HG03095 (cell line): Measurements from ENCODE around the gene DIPK1A.

ENCODE experiments used
- ATAC-seq: cut with Tn5 transposase; IDR thresholded peaks from one replicate; pipeline ENCODE4 v1.9.1; 2021; ENCODE audit warnings: moderate library complexity; ENCODE audit not compliant: unreplicated experiment

DIPK1A gene

DNA sequence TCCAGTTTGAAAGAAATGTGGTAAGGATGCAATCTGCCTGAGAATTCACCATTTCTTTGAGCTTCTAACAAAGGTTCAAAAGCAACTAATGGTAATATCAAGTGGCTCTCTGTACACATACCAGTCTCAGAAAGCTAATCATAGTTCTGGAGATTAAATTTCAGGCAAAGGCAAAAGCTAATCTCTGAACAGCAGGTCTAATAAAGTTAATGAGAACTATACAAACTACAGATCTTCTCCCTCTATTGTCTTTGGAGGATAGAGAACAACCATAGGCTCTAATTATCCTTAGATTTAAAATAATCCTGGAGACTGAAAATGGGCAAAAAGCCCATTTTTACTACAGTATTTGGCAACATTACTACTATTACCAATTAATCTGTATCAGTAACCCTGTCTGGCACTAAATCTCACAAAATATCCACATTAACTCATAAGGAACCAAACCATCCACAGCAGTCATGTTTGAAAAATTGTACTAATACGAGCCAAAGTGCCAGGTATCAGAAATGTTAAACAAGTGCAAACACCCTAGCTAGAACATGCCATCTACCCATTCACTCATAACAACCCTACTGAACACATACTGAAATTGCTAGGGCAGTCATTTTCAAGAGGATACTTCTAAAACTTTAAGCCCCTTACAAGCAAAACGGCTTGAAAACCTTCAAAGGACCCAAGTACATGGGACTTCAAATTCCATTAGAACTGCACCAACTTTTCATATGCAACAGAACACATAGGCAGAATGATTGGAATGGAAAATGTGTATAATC, 4.8 kb downstream of the DIPK1A start:
- ATAC-seq: no peak

DNA sequence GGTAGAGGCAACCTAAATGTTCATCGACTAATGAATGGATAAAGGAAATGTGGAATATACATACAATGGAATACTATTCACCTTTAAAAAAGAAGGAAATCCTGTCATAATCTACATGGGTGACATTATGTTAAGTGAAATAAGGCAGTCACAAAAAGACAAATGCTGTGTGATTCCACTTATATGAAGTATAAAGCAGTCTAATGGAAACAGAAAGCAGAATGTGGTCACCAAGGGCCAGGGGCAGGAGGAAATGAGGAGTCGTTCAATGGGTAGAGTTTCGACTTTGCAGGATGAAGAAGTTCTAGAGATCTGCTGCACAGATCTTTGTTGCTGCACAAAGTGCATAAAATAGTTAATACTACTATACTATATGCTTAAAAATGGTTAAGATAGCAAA, 7.8 kb downstream of the DIPK1A start:
- peak; percentile 48 for ATAC-seq

DNA sequence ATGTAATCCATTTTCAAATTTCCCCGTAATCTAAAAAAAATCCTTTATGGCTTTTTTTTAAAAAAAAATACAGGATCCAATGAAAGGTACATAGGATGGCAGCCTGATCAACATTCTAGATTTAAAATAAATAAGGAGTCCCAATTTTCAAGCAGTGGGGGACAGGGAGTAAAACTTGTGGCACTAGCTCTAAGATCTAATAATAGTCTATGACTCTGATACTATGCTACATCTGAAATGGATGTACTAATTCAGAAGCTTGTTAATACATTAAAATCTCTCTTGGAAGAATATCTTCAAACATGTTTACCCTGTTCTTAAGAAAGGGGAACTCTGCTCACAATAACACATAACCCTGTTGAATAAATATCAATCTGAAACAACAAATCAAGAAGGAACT, 8.5 kb downstream of the DIPK1A start:
- ATAC-seq: no peak

DNA sequence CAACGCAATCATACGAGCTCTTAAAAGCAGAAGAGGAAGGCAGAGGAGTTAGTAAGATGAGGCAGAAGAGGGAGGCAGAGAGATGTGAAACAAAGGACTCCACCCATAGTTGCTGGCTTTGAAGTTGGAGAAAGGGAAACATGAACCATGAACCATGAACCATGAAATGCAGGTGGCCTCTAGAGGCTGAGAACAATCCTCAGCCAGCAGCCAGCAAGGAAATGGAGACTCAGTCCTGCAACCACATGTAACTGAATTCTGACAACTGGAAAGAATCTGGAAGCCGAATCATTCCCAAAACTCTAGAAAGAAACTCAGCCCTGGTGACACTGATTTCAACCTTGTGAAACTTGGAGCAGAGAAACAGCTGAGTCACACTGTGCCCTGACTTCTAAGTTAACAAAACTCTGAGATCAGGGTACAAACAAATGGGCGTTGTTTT, 10.1 kb downstream of the DIPK1A start:
- peak; percentile 69 for ATAC-seq

DNA sequence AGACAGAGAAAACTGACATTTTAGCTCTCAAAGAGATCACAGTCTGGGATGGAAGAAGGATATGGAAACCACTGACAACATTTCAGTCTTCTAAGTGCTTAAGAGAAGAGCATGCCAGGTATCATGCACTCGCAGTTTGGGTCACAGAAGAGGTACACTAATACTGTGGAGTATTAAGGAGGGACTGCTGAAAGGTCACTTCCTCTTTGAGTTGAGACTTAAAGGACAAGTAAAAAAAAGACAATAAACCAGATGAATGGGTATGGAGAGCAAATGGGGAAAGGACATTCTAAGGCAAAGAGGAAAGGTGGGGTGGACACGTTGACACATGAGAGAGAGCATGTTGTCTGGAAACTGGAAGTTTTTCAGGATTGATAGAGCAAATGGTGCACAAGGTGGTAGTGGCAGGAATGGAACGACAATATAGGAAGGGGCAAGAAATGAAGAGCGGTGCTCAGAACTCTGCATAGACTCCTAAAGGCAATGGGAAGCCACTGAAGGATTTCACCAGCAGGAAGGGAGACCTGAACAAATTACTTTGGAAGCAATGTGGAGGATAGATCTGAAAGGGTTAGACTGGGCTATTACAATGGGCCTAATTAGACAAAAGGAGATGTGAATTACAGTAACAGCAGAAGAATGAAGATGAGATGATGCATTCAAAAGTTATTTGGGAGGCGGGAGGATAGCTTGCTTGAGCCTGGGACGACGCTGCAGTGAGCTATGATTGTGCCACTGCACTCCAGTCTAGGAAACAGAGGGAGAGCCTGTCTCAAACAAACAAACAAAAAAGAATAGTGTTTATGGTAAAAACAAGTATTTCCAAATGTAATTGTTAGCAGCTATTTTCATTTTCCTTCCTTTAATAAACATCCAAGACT, 11.1 kb downstream of the DIPK1A start:
- no peak for ATAC-seq

DNA sequence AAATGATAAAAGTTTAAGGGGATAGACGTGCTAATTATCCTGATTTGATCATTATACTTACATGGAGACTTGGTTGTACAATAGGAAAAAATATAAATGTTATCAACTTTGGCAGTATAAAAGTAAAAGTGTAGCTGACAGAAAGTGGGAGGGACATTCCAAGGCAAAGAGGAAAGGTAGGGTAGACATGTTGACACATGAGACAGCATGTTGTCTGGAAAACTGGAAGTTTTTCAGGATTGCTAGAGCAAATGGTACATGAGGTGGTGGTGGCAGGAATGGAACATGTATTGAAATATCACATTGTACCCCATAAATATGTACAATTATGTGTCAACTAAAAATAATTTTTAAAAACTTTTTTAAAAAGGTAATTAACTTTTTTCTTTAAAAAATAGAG, 13.2 kb downstream of the DIPK1A start:
- ATAC-seq: no peak

DNA sequence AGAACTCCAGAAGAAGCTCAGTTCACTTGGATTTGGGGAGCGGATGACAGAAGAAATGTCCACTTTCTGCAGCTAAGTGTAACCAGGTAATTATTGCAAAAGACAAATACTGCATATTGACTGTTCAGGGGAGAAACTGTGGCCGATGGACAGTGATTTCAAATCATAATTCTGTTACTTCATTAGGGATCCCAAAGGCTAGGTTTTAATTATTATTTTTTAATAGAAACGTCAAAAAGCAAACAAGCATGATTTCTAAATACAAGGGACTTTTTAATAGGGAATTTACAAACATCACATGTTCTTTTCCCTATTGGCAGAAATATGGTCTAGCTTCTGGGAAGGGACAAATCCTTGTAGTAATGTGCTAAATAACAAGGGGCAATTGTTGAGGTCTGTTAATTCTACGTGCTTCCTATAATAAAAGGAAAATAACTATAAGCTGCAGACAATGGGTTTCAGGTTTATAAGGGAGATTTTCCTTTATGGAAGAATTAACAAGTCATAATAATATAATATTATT, 15.5 kb downstream of the DIPK1A start:
- no peak for ATAC-seq

DNA sequence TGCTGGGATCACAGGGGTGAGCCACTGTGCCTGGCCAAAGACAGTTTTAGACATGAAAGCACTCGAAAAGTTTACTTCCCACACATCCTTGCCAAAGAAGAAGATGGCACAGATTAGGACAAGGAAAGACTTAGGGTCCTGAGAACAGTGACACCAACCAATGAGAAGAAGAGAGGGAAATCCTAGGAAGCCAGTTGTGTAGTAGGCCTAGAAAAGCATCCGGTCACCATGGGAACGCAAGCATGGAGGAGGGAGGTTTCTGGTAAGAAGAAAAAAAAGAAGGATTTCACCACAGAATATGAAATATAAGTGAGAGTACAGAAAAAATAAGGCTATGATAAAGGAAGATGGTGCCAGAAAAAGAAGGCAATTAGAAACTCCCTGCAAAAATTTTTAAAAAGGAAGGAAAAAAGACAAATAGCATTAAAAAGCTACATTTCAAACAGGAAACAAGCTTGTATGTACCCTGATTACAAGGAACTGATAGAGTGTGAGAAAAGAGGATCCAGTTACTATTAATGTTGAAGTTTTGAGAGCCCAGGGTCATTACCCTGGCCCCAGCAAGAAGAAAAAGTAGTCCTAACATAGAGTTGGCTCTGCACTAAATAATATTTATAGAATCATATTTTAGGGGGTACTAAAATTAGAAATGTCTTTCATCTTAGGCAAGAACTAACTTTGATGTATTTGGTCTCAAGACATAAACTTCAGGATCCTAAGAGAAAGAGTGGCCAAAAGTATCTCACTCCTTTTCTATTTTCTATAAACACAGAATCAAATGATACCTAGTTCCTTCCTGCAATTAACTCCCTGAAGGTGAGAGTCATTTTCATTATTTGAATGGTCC, 16.1 kb downstream of the DIPK1A start:
- ATAC-seq: no peak

DNA sequence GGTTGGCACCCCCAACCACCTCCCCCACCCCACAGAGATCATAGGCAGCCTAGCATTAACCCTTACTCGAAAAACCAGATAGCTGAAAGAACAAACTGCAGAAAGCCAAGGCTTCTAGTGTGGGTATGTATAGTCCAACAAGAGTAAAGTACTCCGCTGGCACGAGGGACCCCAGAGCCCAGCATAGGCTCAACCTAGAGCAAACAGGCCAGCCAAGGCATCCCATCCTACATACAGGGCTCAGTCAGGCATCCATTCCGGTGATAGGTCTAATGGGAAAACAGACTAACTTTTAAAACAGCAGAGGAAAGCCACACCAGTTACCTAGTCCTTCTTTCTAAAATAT, 17.8 kb downstream of the DIPK1A start:
- ATAC-seq: no peak

DNA sequence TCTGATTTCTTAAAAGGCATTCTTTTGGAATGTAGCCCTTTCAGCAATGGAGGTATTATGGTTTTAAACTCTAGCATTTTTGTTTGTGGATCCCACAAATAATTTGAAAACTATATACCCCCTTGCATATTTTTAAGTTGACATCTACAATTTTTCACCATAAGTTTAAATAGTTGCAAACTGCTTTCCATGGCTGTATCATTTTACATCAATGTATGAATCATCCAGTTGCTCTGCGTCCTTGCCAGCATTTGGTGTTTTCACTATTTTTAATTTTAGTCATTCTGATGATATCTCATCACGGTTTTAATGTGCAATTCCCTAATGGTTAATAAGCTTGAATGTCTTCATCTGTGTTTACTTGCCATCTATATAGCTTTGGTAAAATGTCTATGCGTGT, 20.7 kb downstream of the DIPK1A start:
- ATAC-seq: no peak

DNA sequence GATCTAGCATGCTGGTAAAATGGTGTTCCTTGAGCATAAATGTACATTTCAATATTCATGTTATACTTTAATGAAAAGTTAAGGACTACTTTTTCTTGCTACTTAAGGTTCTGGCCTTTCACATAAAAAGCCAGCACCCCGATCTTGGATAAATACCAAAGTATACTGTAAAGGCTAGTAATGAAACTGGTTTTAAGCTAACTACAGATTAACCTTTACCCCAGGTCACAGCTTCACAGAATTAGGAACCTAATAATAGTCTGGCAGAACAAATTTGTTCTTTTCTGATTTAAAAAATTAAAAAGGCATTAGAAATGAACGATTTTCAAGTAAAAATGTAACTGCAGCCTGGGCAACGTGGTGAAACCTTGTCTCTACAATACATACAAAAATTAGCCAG, 23.5 kb downstream of the DIPK1A start:
- ATAC-seq: no peak

DNA sequence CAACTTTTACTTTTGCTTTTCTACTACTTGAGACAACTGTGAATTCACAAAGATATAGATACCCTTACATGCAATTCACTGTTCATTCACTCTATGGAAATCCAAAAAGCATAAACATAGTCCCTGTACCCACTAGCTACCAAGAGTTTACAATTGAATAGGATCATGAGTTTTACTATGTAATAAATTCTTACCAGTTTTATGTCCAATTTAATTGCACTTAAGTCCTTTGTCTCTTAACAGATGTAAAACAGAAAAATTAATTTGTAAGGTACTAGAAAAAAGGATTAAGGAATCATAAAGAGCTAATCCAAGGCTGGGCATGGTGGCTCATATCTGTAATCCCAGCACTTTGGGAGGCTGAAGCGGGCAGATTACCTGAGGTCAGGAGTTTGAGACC, 24.4 kb downstream of the DIPK1A start:
- no peak for ATAC-seq

DNA sequence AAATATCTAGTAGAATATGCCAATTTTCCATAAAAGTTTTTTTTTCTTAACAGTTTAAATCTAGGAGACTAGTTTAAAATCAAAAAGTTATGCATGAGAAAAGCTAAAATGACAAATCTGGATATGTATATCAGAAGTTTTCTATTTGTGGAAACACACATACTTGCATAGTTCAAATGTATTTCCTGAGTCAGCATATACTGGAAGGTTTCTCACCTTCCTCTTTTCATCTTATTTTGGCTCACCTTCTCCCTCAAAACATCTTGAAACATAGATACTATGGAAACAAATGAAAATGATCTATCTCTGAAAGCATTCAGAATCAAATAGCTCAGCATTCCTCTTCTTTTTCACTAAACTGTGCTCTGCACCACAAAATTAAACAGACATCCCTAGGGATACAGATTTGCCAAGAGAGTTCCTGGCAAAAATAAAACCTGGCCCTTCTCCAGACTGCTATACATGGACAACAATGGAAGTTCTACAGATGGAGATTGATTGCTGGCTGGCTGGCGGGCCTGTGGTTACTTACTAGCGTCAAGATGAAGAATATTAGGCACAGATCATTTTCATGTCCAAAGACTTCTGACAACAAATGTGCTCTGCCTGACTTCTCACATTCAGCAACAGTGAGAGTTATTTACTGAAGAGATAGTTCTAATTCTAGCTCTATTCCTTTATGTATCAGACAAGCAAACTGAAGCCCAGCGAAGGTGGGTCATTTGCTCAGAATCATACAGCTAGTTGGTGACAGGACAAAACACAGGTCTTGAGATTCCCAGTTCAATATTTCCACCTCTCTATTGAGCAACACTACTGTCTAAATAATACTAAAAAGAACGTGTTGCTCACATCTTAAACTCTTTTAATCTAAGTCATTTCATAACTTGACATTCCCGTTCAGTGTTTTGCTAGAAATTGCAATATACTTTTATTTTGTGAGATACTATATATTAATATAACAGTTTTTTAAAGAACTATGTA, 26.6 kb downstream of the DIPK1A start:
- no peak for ATAC-seq

DNA sequence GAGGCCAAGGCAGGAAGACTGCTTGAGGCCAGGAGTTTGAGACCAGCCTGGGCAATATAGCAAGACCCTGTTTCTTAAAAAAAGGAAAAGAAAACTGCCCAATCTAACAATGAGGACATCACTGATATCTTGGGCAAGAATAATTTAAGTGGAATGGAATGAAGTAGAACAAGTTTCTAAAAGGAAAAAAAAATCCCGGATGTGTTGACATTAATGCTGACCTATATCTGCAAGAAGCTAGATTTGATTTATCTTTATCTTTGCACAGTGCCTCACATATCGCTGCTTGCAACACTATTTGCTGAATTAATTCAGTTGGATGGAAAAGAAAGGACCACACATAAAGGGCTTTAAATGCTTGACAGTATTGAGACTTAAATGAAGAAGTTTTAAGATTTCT, 27.8 kb downstream of the DIPK1A start:
- ATAC-seq: no peak

DNA sequence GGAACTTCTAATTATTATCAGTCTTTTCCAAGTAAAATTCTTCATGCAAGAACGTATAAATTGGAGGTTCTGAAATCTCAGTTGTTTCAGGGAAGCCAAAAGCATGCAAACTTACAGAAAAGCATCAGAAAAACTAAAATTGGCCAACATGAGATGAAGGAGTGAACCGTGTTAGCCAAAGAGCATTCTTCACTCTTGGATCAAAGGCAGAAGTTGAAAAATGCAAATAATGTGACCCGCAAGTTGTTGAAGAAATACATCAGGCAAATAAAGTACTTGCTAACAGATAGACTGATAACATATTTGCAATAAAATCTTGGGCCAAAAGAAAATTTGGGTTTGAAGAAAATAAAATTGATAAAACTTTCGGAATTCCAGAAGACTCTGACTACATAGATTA, 29.6 kb downstream of the DIPK1A start:
- no peak for ATAC-seq

DNA sequence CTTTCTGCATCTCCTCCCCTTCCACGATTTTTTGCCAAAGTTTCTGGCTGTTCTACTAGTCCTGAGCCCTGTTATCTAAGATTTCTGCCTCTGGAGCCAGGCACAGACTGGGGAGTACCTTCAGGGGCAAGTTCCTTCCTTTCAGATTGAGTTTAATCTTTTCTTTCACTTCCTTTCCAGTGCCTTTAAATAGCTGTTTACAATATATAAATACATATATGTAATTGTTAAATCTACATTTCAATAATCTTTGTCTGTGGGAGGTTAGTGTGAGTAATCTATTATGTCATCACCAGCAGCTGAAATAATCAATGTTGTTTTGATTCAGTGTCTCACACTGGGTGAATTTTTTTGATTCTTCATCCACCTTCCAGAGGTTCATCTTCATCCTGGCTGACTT, 31.8 kb downstream of the DIPK1A start:
- peak; percentile 61 for ATAC-seq

DNA sequence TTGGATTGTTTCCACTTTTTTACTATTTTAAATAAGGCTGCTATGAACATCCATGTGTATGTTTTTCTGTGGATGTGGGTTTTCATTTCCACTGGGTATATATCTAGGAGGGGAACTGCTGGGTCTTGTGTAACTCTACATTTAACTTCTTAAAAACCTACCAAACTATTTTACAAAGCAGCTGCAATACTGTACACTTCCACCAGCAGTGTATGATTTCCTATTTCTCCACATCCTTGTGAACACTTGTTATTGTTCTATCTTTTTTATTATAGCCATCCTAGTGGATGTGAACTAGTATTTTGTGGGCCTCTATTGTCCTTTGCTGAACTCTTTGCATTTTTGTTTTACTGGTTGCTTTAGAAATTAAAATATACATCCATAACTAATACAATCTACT, 33.4 kb downstream of the DIPK1A start:
- ATAC-seq: no peak

DNA sequence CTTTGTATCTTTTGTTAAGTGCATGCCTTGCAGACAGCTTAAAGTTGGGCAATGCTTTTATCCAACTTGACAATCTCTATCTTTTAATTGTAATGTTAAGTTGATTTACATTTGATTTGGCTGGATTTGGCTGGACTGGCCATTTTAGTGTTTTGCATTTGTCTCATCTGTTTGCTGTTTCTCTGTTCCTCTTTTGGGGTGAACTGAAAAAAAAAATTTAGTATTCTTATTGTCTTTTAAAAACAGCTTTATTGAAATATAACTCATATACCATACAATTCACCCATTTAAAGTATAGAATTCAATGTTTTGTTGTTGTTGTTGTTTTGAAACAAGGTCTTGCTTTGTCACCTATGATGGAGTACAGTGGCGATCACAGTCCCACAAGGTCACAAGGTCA, 34.4 kb downstream of the DIPK1A start:
- no peak for ATAC-seq

DNA sequence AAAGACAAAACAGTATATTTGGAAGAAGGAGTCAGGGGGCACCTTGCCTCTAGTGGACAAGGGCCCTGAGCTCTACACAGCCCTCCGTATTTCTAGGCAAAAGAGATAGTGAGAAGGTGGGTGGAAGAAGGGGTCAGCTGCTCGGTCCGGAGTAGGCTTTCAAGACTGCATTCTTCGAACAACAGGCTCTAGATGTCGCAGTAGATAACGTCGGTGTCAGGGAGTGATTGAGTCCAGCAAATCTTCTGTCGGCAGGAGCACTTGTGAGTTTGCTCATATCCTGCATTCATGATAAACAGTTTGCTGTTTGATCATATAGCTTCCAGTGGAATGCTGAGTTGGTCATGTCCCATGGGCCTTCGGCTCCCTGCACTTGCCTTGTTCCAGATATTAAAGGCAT, 36.8 kb downstream of the DIPK1A start:
- no peak for ATAC-seq

DNA sequence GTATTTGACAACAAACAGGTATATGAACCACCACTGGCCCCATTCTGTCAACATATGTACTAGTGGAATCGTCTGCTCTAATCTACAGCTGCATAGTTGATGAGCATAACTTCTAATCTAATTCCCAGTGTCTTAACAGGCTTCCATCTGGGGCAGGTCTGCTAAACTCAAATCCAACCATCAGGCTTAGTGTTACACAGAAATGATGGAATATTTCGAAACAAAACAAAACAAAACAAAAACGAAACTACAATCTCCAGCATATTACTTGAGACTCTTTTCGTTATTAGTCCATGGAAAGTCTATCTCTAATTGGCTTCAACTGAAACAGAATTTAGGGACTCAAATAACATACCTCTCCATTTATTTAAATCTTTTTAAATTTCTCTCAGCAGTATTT, 37.6 kb downstream of the DIPK1A start:
- ATAC-seq: no peak
